GM21825 (cell line): ENCODE results near the gene ANKRD55.
"Not testable (repeated sequence)": the region's sequence is repeated elsewhere in the genome, so short reads cannot be mapped to it uniquely, and the experiment has no call there.

Experiments used
- ATAC-seq: cut with Tn5 transposase; IDR thresholded peaks from one replicate; pipeline ENCODE4 v1.9.1; 2021; ENCODE audit warnings: mild to moderate bottlenecking, moderate library complexity; ENCODE audit not compliant: unreplicated experiment

ANKRD55 gene

GRCh38 chr5:56110646-56111403, 122.3 kb downstream of the ANKRD55 start:
- ATAC-seq: no peak

- no peak for ATAC-seq
These were observed 124.9 kb downstream of the ANKRD55 start for GRCh38 chr5:56108246-56108645.

GRCh38 chr5:56106837-56107236, 126.3 kb downstream of the ANKRD55 start:
- ATAC-seq: no peak

GRCh38 chr5:56105511-56106291, 127.4 kb downstream of the ANKRD55 start:
- no peak for ATAC-seq

- no peak for ATAC-seq
These were observed 130.2 kb downstream of the ANKRD55 start for GRCh38 chr5:56102889-56103288.

DNA sequence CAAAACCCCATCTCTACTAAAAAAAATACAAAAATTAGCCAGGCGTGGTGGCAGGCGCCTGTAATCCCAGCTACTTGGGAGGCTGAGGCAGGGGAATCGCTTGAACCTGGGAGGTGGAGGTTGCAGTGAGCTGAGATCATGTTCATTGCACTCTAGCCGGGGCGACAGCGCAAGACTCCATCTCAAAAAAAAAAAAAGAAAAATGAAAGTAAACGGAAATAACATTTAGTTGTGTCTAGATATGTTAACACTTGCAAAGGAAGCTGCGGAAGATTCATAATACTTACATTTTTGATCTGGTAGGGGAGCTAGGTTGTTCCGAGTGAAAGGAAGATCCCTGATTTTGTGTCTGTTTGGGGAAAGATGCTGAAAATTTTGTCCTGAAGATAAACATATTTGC, 130.9 kb downstream of the ANKRD55 start:
- not testable (repeated sequence) for ATAC-seq

- ATAC-seq: no peak
These were observed 131.9 kb downstream of the ANKRD55 start for GRCh38 chr5:56101180-56101579.

GRCh38 chr5:56100439-56101176, 132.5 kb downstream of the ANKRD55 start:
- no peak for ATAC-seq

DNA sequence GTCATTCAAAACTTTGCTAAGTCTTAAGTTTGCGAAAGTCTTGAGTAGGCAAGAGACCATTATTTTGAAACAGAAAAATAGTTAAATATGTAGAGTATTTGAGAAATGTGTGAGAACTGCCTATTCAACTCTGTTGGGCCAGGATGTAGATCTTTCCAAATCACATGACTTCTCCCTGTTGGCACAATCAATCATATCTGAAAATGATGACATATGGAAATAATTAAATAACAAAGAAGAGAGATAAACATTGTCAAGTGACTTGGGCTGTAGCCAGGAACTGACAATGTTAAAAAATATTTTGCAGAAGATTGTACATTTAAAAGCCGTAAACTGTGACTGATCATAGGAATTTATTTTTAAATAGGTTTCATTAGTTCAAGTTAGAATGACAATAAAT, 133.8 kb downstream of the ANKRD55 start:
- no peak for ATAC-seq

DNA sequence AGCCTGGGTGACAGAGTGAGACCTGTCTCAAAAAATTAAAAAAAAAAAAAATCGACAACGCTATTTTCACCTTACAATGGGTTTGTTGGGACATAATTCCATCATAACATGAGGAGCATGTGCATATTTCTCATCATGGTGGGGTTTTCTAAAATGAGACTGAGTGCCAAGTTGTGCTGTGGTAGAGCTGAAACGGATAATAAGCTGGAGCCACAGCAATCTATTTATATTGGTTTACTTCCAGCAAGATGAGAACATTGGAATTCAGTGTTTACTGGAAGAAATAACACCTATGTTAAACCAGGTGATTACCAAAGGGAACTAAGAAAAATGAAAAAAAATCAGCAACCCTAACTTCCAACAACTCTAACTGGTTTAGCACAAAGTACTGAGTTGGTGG, 136.1 kb downstream of the ANKRD55 start:
- no peak for ATAC-seq

DNA sequence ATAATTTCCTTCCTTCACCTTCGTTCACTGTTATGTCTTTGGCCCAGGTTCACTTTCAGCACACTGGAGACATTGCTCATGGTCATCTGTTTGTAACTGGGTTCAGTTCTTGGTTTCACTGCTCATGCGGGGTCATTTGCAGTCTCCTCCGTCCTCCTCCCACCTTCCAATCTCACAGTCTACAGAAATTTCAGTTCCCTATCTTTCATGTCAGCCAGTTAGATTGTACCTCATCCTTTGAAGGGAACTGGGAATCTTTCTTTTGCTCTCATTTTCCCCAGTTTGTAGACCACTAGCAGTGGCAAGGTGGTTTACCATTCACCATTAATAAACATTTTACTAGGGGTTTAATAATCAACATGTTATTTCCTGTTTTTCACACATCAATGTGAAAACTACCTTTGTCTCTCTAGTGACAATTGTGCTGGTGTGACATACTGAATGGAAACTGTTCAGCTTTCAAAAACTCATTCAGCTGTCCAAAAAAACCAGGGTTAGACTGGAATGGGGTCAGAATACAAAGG, 137.5 kb downstream of the ANKRD55 start:
- peak; percentile 78 for ATAC-seq

GRCh38 chr5:56094579-56095361, 138.4 kb downstream of the ANKRD55 start:
- ATAC-seq: no peak

DNA sequence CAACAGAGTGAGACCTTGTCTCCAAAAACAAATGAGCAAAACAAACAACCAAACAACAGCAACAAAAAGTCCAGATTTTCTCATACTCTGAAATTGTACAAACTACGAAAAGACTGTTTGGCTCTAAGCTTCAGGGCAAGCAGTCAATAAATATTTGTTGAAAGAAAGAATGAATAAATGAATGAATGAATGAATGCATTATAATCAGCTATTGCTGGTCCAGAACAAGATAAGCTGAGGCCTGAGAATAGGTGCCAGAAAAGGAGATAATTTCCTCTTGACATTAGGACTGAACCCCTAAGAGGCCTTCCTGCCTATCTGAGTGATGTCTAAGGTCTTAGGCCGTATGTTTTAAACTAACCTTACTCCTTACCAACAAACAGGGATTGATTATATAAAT, 139.2 kb downstream of the ANKRD55 start:
- ATAC-seq: no peak

- no peak for ATAC-seq
These were observed 141.0 kb downstream of the ANKRD55 start for GRCh38 chr5:56092115-56092514.

DNA sequence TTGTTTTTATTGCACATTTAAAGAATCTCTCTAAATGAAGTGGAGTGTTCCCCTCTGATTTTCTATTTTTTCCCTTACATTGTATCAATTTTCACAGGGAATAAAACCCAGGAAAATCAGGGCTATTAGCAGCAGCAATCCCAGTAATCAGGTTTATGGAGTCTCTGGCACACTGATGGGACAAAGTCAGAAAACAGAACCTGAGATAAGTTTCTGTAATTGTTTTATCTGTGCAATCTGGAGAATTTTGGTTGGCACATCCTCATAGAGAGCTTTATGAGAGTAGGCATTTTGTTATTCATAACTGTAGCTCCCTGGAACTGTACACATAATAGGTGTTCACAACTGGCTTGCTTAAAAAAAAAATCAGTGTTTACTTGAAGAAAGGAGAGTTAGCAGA, 141.5 kb downstream of the ANKRD55 start:
- no peak for ATAC-seq

DNA sequence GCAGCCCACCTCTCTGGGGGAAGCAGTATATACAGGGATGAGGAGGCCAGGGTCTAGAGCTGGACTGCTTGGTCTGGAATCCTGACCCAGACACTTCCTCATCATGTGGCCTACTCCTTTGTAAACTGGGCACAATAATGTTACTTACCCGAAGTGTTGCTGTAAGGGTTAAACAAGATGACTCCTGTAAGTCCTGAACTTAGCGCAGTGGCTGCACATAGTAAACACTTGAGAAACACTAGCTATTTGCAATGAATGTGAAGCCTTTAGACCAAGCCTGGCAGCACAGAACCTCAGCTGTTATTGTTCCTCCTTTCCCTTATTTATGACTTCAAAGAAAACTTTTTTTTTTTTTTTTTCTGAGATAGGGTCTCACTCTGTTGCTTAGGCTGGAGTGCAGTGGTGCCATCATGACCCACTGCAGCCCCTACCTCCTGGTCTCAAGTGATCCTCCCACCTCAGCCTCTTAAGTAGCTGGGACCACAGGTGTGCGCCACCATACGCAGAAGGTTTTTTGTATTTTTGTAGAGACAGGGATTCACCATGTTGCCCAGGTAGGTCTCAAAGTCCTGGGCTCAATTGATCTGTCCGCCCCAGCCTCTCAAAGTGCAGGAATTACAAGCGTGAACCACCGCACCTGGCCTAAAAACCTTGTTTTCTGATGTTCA, 142.2 kb downstream of the ANKRD55 start:
- ATAC-seq: no peak

- ATAC-seq: peak; percentile 80
These were observed 143.9 kb downstream of the ANKRD55 start for GRCh38 chr5:56088967-56089829.

DNA sequence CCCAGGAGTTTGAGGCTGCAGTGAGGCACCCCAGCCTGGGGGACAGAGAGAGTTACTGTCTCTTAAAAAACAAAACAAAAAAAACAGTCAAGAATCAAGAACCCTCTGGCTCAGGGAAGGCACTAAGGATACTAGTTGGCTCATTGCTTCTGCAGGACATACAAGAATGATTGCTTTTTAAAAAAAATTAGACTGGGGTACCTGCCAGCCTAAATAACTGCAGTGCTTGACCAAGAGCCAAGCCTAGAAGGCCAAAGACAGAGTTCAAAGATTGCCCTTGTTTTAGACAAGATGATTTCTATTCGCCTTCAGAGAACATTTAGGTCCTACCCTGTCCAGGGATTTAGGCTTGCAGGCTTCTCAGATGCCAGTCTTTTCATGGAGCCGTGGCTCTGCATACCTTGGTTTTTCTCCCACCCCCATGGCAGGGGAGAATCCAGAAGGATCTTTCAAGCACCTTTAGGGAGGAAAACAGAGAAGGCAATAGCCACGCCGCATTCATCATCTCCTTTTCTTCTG, 144.6 kb downstream of the ANKRD55 start:
- ATAC-seq: no peak

- ATAC-seq: no peak
These were observed 147.9 kb downstream of the ANKRD55 start for GRCh38 chr5:56085193-56085592.
